VCaP (cell line): ENCODE results near the gene AUTS2.

Experiments used
- H3K27ac ChIP-seq: fragments of 450-650 bp; 2 replicates; pipeline ENCODE4 v1.5.1; 2017
- TF ChIP-seq, protein P1 (sequence below): fragments of 450-650 bp; conservative IDR thresholded peaks from 2 replicates; pipeline ENCODE4 v1.5.1; 2017; ENCODE audit warnings: mild to moderate bottlenecking, moderate library complexity

The AUTS2 gene

DNA sequence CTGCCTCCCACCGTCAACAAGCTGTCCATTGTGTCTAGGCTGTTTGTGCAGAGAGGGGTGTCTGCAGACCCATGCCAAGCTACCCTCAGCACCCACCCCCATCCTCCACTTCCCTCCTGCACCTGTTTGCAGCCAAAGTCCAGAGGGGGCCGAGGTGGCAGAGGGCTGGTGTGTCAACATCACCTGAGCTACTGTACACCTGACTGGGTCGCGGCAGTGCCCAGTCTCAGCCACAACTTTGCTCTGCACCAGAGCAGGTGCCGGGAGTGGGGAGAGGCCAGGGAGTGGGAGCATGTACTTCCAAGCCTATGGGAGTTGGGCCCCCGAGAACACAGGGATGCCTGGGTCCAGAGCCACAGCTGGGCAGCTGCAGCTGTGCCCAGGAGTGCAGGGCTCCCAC lies 93.1 kb downstream of the AUTS2 start:
- H3K27ac ChIP-seq, result no peak overlapping the region
- TF ChIP-seq, protein P1, sequence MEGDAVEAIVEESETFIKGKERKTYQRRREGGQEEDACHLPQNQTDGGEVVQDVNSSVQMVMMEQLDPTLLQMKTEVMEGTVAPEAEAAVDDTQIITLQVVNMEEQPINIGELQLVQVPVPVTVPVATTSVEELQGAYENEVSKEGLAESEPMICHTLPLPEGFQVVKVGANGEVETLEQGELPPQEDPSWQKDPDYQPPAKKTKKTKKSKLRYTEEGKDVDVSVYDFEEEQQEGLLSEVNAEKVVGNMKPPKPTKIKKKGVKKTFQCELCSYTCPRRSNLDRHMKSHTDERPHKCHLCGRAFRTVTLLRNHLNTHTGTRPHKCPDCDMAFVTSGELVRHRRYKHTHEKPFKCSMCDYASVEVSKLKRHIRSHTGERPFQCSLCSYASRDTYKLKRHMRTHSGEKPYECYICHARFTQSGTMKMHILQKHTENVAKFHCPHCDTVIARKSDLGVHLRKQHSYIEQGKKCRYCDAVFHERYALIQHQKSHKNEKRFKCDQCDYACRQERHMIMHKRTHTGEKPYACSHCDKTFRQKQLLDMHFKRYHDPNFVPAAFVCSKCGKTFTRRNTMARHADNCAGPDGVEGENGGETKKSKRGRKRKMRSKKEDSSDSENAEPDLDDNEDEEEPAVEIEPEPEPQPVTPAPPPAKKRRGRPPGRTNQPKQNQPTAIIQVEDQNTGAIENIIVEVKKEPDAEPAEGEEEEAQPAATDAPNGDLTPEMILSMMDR, result no peak

DNA sequence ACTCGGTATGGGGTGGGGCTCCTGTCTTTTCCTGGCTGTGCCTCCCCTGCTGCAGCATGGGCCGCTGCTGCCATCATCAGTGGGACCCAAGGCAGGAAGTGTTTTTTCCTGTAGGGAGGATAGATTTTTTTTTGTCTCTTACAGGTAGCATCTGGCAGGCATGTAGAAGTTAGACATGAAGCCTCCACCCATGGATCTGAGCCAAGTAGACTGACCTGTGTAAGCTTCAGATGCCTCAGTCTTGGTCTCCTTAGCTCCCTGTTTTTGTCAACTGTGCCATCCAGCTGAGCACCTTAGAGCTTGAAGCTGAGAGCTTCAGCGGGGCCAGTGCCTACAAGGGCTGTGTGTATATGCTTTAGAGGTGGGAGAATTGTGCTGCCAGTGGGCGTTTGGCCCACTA lies 93.5 kb downstream of the AUTS2 start:
- TF ChIP-seq, protein P1, result no peak
- H3K27ac ChIP-seq, result no peak overlapping the region

DNA sequence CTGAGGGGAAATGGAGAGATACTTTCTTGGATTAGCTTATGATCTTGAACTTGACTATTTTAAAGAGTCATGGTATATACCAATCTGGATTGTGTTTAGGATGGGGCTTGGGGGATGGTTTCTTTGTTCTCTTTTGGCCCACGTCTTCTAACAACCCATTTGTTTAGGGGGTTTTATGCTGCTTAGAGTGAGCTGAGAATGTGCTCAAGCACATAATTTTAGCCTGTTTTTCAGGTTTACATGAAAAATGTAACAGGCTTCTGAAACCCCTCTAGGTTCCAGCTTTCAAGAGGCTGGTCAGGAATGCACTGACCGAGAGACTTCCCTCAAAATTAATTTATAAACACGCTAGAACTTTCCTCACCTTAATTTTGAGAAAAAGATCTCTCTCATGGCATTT lies 94.3 kb downstream of the AUTS2 start:
- TF ChIP-seq, protein P1, result no peak

DNA sequence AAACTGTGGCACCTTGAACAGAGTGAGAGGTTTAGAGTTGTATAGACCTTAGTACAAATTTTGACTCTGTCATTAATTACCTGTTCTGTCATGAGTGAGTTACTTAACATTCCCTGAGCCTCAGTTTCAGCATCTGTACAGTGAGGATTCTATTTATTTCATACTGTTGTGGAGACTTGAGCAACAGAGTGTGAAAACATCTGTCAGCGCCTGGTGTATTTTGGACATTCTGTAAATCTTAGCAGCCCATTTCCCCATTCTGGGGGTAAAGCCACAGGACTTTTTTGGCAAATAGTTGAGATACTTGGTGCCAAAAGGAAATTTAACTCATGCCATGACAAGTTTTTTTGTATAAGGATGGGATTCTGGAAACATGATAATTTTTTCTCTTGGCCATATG lies 94.8 kb downstream of the AUTS2 start:
- H3K27ac ChIP-seq, result no peak overlapping the region
- TF ChIP-seq, protein P1, result no peak

More for the DNA sequence above, 94.3 kb downstream of the AUTS2 start:
- no peak overlapping the region for H3K27ac ChIP-seq

DNA sequence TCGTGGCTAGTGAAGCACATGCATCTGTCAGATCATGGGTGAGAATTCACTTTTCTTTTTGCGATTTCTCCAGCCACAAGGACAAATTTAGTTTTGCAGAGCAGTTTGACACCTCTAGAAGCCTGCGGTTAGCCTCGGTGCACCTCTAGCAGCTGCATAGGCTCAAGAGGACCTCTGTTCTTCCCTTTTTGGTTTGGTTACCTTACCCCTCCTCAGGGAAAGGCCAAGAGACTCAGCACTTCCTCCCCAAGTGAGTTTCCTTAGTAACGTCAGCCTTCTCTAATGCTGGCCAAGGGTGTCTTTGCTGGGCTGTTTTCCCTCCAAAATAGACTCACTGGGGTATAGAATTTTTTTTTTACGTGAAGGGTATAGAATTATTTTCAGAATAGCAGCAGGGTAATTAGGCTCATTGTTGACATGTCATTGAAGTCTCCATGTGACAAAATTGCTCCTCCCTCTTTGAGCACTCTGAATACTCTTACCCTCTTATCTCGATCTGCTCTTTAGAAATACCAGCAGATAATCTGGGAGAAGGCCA lies 97.8 kb downstream of the AUTS2 start:
- TF ChIP-seq, protein P1, result no peak
- H3K27ac ChIP-seq, result no peak overlapping the region

DNA sequence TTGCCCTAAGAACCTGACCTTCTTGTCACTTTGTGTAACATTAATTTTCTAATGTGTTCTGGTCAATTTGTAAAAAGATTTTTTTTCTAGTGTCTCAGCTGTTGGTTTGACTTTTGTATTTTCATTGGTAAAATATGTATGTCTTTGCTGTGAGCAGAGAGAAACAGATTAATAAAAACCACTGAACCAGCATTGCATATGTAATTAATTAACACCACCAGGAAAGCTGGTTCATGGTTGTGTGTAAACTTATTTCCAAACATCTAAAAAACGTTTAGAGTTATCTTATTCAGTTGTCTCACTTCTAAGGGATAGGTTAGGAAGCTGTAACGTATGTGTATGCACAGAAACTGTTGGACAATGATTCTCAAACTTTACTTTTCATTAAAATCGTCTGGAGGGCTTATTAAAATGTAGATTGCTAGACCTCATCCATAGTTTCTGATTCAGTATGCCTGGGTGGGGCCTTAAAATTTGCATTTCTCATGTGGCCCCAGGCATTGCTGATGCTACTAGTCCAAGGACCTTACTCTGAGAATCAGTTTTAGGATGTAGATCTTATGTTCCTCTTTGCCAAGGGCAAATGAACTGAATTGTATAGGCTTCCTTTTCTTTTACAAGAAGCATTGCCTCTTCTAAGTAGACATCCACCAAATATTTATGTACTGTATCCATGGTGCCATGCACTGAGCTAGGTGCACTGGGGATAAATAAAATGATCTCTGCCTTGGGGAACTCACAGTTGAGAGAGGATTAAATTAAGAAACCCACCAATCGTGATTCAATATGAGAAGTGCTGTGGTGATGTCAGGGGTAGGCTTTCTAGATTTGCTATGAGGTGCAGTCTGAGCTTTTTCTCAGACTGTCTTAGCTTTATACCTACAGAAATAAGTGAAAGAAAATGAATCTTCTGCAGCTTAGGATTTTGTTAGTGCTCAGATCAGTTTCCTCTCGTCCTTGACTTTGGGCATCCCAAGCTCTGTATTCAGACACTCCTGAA lies 98.7 kb downstream of the AUTS2 start:
- no peak overlapping the region for H3K27ac ChIP-seq
- TF ChIP-seq, protein P1, result no peak

DNA sequence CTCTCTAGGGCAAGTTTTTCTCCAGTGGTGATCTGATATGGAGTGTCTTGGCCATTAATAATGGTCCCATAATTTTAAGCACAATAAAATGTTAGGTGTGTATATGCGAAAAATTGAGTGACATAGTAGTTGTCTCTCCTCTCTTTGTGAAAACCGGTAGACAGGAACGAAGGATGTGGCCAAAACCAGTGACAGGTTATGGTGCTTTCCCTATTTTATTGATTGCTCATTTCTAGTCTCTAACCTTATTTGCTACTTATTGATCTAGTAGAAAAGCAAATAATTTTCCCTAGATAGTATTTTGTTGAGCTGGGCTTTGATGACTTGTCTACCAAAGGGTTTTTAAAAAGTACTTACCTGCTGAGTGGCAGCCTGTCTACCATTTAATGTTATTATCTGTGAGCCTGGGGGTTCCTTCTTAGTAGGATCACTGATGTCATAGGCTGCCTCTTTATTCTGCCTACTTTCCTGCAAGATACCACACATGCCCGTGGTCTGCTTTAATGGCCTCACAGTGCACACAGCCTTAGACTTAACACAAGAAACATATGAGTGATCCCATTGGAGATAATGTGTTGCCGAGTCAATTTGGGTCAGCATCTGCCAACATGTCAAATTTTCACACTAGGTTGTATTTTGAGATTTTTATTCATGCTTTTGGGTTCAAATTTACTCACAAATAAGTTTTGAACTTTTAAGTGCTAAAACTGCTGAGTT lies 100.0 kb downstream of the AUTS2 start:
- no peak overlapping the region for H3K27ac ChIP-seq
- TF ChIP-seq, protein P1, result no peak
